HepG2 (cell line): ENCODE data around the gene MUTYH. TPM values are rescaled to one million over a fixed set of nuclear protein-coding genes. Genes with fewer than 3 reads are reported as not detected.

Source experiments
- ATAC-seq: fragments of 200-7000 bp; cut with Tn5 transposase; 3 replicates; pipeline ENCODE4 v1.9.1; 2020; ENCODE audit warnings: mild to moderate bottlenecking, moderate library complexity
- BruUV-seq: library from RNA; stranded (reverse); fragments of 400-500 nt; replicated peaks from 2 replicates; lab custom pipeline; 2021; lab: Mats Ljungman, UMichigan
- CTCF ChIA-PET: fragments of 300-600 bp; formaldehyde crosslinking; extraction: SDS; loops from one replicate; lab custom pipeline; 2021; ENCODE audit warnings: low total read pairs, inconsistent platforms, low intra/inter-chr PET ratio; lab: Yijun Ruan, JAX
- POLR2A ChIA-PET: fragments of 350-600 bp; sonication (Branson Sonifier 250); formaldehyde crosslinking; loops from one replicate; lab custom pipeline; 2020; ENCODE audit warnings: antibody characterized with exemption, inconsistent platforms; lab: Yijun Ruan, JAX
- DNase-seq: peaks from one replicate; pipeline ENCODE4 v3.0.0-alpha.2; 2015; ENCODE audit warnings: low spot score
- FAIRE-seq: peaks from 3 replicates; lab custom pipeline; 2011; peaks lifted over from hg19 to GRCh38; lab: Jason Lieb, UNC
- H2AFZ ChIP-seq: one replicate; pipeline ENCODE4 v1.6.1; 2011; ENCODE audit warnings: low read length, inconsistent platforms
- H3K27ac ChIP-seq: fragments of 300-600 bp; 3 replicates; pipeline ENCODE4 v1.8.0; 2011; ENCODE audit warnings: mixed run types, mild to moderate bottlenecking, mixed read lengths, low read length, inconsistent platforms; ENCODE audit not compliant: insufficient read depth; ENCODE audit errors: extremely low read length
- H3K27me3 ChIP-seq, 2 experiments: fragments of 200-600 bp in 1 of 2; 2 replicates in 1 of 2; 3 replicates in 1 of 2; pipeline versions ENCODE4 v1.6.0 to v1.8.0; 2011; ENCODE audit warnings: low read length in 2 of 2, mild to moderate bottlenecking in 2 of 2, moderate library complexity in 2 of 2, inconsistent platforms in 1 of 2; ENCODE audit not compliant: insufficient read depth in 2 of 2, control insufficient read depth in 1 of 2
- H3K36me3 ChIP-seq, 2 experiments: fragments of 200-600 bp in 1 of 2; replicated peaks in 1 of 2; 2 replicates in 1 of 2; 3 replicates in 1 of 2; pipeline versions ENCODE4 v1.5.1 to v1.8.0; 2011; ENCODE audit warnings: low read length in 2 of 2, inconsistent platforms in 1 of 2; ENCODE audit not compliant: insufficient read depth in 2 of 2, control insufficient read depth in 1 of 2
- H3K4me1 ChIP-seq: 2 replicates; pipeline ENCODE4 v1.5.1; 2012; ENCODE audit warnings: low read length, inconsistent platforms; ENCODE audit not compliant: insufficient read depth
- H3K4me2 ChIP-seq: 2 replicates; pipeline ENCODE4 v1.6.0; 2011; ENCODE audit warnings: low read depth, low read length, inconsistent platforms
- H3K4me3 ChIP-seq, 3 experiments: fragments of 200-600 bp in 1 of 3; sonication (generic), shearing (Covaris generic) in 1 of 3; replicated peaks in 1 of 3; 2 replicates each; pipeline ENCODE4 v1.5.1; 2011 to 2016; ENCODE audit warnings: low read length in 3 of 3, inconsistent platforms in 2 of 3, low read depth in 2 of 3, mild to moderate bottlenecking in 2 of 3, control low read depth in 1 of 3, mixed read lengths in 1 of 3; ENCODE audit not compliant: insufficient read depth in 1 of 3
- H3K79me2 ChIP-seq: one replicate; pipeline ENCODE4 v1.6.1; 2011; ENCODE audit warnings: low read length, inconsistent platforms; ENCODE audit not compliant: insufficient read depth
- H3K9ac ChIP-seq: 2 replicates; pipeline ENCODE4 v1.6.0; 2011; ENCODE audit warnings: mild to moderate bottlenecking, low read depth, low read length, inconsistent platforms; ENCODE audit not compliant: insufficient read depth
- H3K9me3 ChIP-seq: 2 replicates; pipeline ENCODE4 v1.5.1; 2012; ENCODE audit warnings: mild to moderate bottlenecking, low read length
- H4K20me1 ChIP-seq: 2 replicates; pipeline ENCODE4 v1.6.0; 2011; ENCODE audit warnings: inconsistent platforms, mild to moderate bottlenecking, low read length, moderate library complexity; ENCODE audit not compliant: insufficient read depth
- BCL6 ChIP-seq: IDR thresholded peaks from 2 replicates; pipeline ENCODE4 v1.6.1; 2016; ENCODE audit warnings: missing genetic modification reagents, missing compliant biosample characterization
- ETV6 ChIP-seq: sonication (generic); formaldehyde crosslinking; conservative IDR thresholded peaks from 2 replicates; pipeline ENCODE4 v1.4.0; 2020; ENCODE audit warnings: missing genetic modification reagents
- FOXM1 ChIP-seq: sonication (generic); formaldehyde crosslinking; IDR thresholded peaks from 2 replicates; pipeline ENCODE4 v1.5.0; 2020; ENCODE audit warnings: missing genetic modification reagents
- GATA4 ChIP-seq: sonication (generic); IDR thresholded peaks from 2 replicates; pipeline ENCODE4 v1.6.1; 2016; ENCODE audit warnings: antibody characterized with exemption, low read depth, borderline replicate concordance
- JUND ChIP-seq: sonication (generic); formaldehyde crosslinking; IDR thresholded peaks from 2 replicates; pipeline ENCODE4 v1.8.0; 2022; ENCODE audit warnings: mild to moderate bottlenecking, missing genetic modification reagents
- NR2F1 ChIP-seq, 2 experiments: fragments of 450-650 bp in 1 of 2; formaldehyde crosslinking in 1 of 2; IDR thresholded peaks; 2 replicates each; pipeline versions ENCODE4 v1.5.0 to v1.6.1; 2016 to 2020; ENCODE audit warnings: mild to moderate bottlenecking in 1 of 2, missing compliant biosample characterization in 1 of 2, missing genetic modification reagents in 1 of 2, moderate library complexity in 1 of 2
- PITX1 ChIP-seq: sonication (generic); formaldehyde crosslinking; IDR thresholded peaks from 2 replicates; pipeline ENCODE4 v1.5.1; 2020; ENCODE audit warnings: mild to moderate bottlenecking, missing genetic modification reagents
- SIN3B ChIP-seq: fragments of 150-350 bp; IDR thresholded peaks from 2 replicates; pipeline ENCODE4 v1.6.1; 2014; ENCODE audit warnings: low read length
- SSRP1 ChIP-seq: IDR thresholded peaks from 2 replicates; pipeline ENCODE4 v1.6.1; 2016; ENCODE audit warnings: control low read depth
- TEAD2 ChIP-seq: sonication (generic); formaldehyde crosslinking; IDR thresholded peaks from 2 replicates; pipeline ENCODE4 v1.9.0; 2021; ENCODE audit warnings: missing genetic modification reagents
- ZFP90 ChIP-seq: sonication (generic); formaldehyde crosslinking; IDR thresholded peaks from 2 replicates; pipeline ENCODE4 v1.8.0; 2022; ENCODE audit warnings: missing genetic modification reagents, mild to moderate bottlenecking, inconsistent platforms, borderline replicate concordance
- ZNF10 ChIP-seq: sonication (generic); formaldehyde crosslinking; IDR thresholded peaks from 2 replicates; pipeline ENCODE4 v1.4.0; 2020; ENCODE audit warnings: mild to moderate bottlenecking, low read depth, missing genetic modification reagents, borderline replicate concordance
- ZNF224 ChIP-seq: sonication (generic); formaldehyde crosslinking; IDR thresholded peaks from 2 replicates; pipeline ENCODE4 v1.5.0; 2020; ENCODE audit warnings: mild to moderate bottlenecking, missing genetic modification reagents
- ZNF256 ChIP-seq: sonication (generic); formaldehyde crosslinking; conservative IDR thresholded peaks from 2 replicates; pipeline ENCODE4 v1.4.0; 2020; ENCODE audit warnings: missing genetic modification reagents
- ZNF33A ChIP-seq: sonication (generic); formaldehyde crosslinking; IDR thresholded peaks from 2 replicates; pipeline ENCODE4 v1.5.1; 2020; ENCODE audit warnings: missing genetic modification reagents, mild to moderate bottlenecking, moderate library complexity, borderline replicate concordance
- ZNF382 ChIP-seq: sonication (generic); formaldehyde crosslinking; IDR thresholded peaks from 2 replicates; pipeline ENCODE4 v1.5.0; 2020; ENCODE audit warnings: missing genetic modification reagents, mild to moderate bottlenecking, borderline replicate concordance
- ZNF550 ChIP-seq: sonication (generic); formaldehyde crosslinking; IDR thresholded peaks from 2 replicates; pipeline ENCODE4 v1.4.0; 2020; ENCODE audit warnings: mild to moderate bottlenecking, missing genetic modification reagents, borderline replicate concordance
- ZNF563 ChIP-seq: sonication (generic); formaldehyde crosslinking; IDR thresholded peaks from 2 replicates; pipeline ENCODE4 v1.8.0; 2022; ENCODE audit warnings: mild to moderate bottlenecking, moderate library complexity, missing genetic modification reagents
- WGBS: methylation state at CpG from one replicate; pipeline ENCODE4 v1.1.6; 2017; ENCODE audit warnings: low lambda C conversion rate; 5-methylcytosine and 5-hydroxymethylcytosine counted together
- in situ Hi-C: cut with HindIII; loops from 2 replicates; pipeline ENCODE4 v1.10.0; 2017; ENCODE audit warnings: low pct_unique_long_range_greater_than_20kb; ENCODE audit not compliant: extremely low pct_ligation_motif_present
- intact Hi-C: fragments of 100-400 bp; cut with micrococcal nuclease; formaldehyde crosslinking; loops from one replicate; pipeline ENCODE4 v1.10.0; 2022; ENCODE audit not compliant: unreplicated experiment
- polyA plus RNA-seq, 8 experiments: library from polyadenylated mRNA; depleted of rRNA in 3 of 8; stranded (reverse) in 7 of 8; unstranded in 1 of 8; fragments of >200 nt; fragmentation: Illumina TruSeq in 4 of 8; extraction: Trizol in 4 of 8; gene quantifications; 2 replicates each; pipeline versions ENCODE4 v1.2.1 to v1.2.3, GENCODE V29; 2011 to 2016; ENCODE audit warnings: low read depth in 4 of 8, missing spikeins in 1 of 8, mixed read lengths in 1 of 8; ENCODE audit not compliant: insufficient read depth in 1 of 8
- total RNA-seq, 5 experiments: library from RNA; depleted of rRNA; stranded (reverse); fragments of >200 nt; fragmentation: Illumina TruSeq; extraction: Trizol; gene quantifications; 2 replicates each; pipeline ENCODE4 v1.2.3, GENCODE V29; 2016; ENCODE audit warnings: low read depth in 1 of 5
- TF ChIP-seq, protein P1 (sequence below): fragments of 450-650 bp; IDR thresholded peaks from 2 replicates; pipeline ENCODE4 v1.6.1; 2016
- TF ChIP-seq, protein P2 (sequence below): sonication (generic); formaldehyde crosslinking; IDR thresholded peaks from 2 replicates; pipeline ENCODE4 v1.5.0; 2020; ENCODE audit warnings: mild to moderate bottlenecking, missing genetic modification reagents

Gene MUTYH
- total and polyA plus RNA-seq, 2 of the 13 experiments (the other 11 are each of a cell fraction or from before 2014, with no cell fraction given) = 16.3 to 17.1 TPM

DNA sequence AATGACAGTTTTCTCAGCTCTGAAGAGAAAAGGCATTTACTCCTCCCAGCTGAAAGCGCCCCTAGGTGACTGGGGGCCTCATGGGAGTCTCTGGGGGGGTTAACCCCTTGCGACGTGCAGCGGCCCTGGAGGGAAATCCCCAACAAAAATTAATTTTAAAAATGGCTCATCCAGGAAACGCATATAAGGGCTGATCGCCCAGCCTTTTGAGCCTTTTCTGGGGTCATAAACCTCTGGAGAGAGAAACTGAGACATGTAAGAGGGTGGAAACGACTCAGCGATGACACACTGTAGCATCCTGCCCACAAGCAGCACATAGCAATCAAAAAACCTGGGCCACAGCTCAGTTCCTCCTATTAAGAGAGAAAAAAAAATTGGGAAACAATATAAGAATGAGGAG lies 33.9 kb downstream of the MUTYH start:
- in situ Hi-C loops = loop anchor here (10.0 kb wide), 1 partner anchor 472 kb away; no protein-coding TSS in a partner anchor
- TF ChIP-seq GATA4 (no peak), ETV6 (CRISPR knock-in tag) (no peak), ZNF550 (CRISPR knock-in tag) (no peak), ZNF563 (no peak), ZNF224 (CRISPR knock-in tag) (no peak), FOXM1 (CRISPR knock-in tag) (no peak), SSRP1 (CRISPR knock-in tag) (no peak), PITX1 (no peak), ZNF33A (no peak), TEAD2 (CRISPR knock-in tag) (no peak), ZNF382 (no peak), ZNF256 (no peak), ZNF10 (no peak), BCL6 (CRISPR knock-in tag) (no peak), ZFP90 (CRISPR knock-in tag) (no peak), JUND (CRISPR knock-in tag) (no peak), NR2F1 (CRISPR knock-in tag; IDR thresholded peaks at IDR 0.05) (no peak), SIN3B (no peak)
- TF ChIP-seq, protein P1, sequence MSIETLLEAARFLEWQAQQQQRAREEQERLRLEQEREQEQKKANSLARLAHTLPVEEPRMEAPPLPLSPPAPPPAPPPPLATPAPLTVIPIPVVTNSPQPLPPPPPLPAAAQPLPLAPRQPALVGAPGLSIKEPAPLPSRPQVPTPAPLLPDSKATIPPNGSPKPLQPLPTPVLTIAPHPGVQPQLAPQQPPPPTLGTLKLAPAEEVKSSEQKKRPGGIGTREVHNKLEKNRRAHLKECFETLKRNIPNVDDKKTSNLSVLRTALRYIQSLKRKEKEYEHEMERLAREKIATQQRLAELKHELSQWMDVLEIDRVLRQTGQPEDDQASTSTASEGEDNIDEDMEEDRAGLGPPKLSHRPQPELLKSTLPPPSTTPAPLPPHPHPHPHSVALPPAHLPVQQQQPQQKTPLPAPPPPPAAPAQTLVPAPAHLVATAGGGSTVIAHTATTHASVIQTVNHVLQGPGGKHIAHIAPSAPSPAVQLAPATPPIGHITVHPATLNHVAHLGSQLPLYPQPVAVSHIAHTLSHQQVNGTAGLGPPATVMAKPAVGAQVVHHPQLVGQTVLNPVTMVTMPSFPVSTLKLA = no peak
- TF ChIP-seq, protein P2, sequence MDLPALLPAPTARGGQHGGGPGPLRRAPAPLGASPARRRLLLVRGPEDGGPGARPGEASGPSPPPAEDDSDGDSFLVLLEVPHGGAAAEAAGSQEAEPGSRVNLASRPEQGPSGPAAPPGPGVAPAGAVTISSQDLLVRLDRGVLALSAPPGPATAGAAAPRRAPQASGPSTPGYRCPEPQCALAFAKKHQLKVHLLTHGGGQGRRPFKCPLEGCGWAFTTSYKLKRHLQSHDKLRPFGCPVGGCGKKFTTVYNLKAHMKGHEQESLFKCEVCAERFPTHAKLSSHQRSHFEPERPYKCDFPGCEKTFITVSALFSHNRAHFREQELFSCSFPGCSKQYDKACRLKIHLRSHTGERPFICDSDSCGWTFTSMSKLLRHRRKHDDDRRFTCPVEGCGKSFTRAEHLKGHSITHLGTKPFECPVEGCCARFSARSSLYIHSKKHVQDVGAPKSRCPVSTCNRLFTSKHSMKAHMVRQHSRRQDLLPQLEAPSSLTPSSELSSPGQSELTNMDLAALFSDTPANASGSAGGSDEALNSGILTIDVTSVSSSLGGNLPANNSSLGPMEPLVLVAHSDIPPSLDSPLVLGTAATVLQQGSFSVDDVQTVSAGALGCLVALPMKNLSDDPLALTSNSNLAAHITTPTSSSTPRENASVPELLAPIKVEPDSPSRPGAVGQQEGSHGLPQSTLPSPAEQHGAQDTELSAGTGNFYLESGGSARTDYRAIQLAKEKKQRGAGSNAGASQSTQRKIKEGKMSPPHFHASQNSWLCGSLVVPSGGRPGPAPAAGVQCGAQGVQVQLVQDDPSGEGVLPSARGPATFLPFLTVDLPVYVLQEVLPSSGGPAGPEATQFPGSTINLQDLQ (CRISPR knock-in tag) = no peak

More for the DNA sequence above, 33.9 kb downstream of the MUTYH start:
- ATAC-seq = no peak
- Histone ChIP-seq H3K27ac (no peak overlapping the region), H3K9ac (no peak overlapping the region), H2AFZ (no peak overlapping the region), H3K36me3 (no peaks in the 10 kb centered on the region), H3K27me3 (no peaks in the 10 kb centered on the region), H3K4me2 (no peak overlapping the region), H3K4me1 (peaks cover 31% of the 10 kb centered on the region), H3K79me2 (no peaks in the 10 kb centered on the region), H3K4me3 (no peak overlapping the region), H3K9me3 (no peaks in the 10 kb centered on the region), H4K20me1 (no peaks in the 10 kb centered on the region)
- no peak for DNase-seq
- BruUV-seq = no TSS peak
- no peak for FAIRE-seq
- intact Hi-C loops = loop anchor here (10.0 kb wide), 1 partner anchor 482 kb away; no protein-coding TSS in a partner anchor
- ChIA-PET CTCF (no interaction called here), POLR2A (interaction anchor here (0.9 to 10.2 kb wide), 4 partner anchors 31 to 506 kb away, joined by 3 to 231 read pairs (median 84); partner anchors contain the start of genes HECTD3, MUTYH, PLK3 and TESK2)
- 73% methylated on average over 8 of the region's 8 CpGs for WGBS
